SK-N-SH (cell line): ENCODE measurements around the gene CST9L. TPM values are rescaled to one million over a fixed set of nuclear protein-coding genes. Genes with fewer than 3 reads are reported as not detected.
A peak's percentile ranks its signal among the peaks of the same experiment; 100 is the strongest.

Experiments used
- CTCF ChIA-PET: fragments of 300-600, 350-600 bp; formaldehyde crosslinking; extraction: SDS; loops from one replicate; lab custom pipeline; 2021; lab: Yijun Ruan, JAX
- POLR2A ChIA-PET: fragments of 350-600 bp; sonication (Branson Sonifier 250); formaldehyde crosslinking; extraction: SDS; loops from one replicate; lab custom pipeline; 2020; ENCODE audit warnings: antibody characterized with exemption, inconsistent platforms; lab: Yijun Ruan, JAX
- DNase-seq: peaks from one replicate; pipeline ENCODE4 v3.0.0; 2012
- H2AFZ ChIP-seq: fragments of 200-600 bp; sonication (generic); 2 replicates; pipeline ENCODE4 v1.8.1; 2016; ENCODE audit warnings: antibody characterized with exemption, mild to moderate bottlenecking, low read depth
- H3F3A ChIP-seq: fragments of 200-600 bp; sonication (generic); replicated peaks from 2 replicates; pipeline ENCODE3; 2016; ENCODE audit warnings: antibody characterized with exemption, mild to moderate bottlenecking; ENCODE audit not compliant: insufficient read depth
- H3K27ac ChIP-seq, 2 experiments: fragments of 200-500 bp in 1 of 2; fragments of 200-600 bp in 1 of 2; sonication (Bioruptor generic) in 1 of 2; sonication (generic), shearing (Covaris generic) in 1 of 2; 2 replicates each; pipeline versions ENCODE4 v1.5.1 to v1.6.1; 2014 to 2016; ENCODE audit warnings: low read depth in 2 of 2, inconsistent platforms in 1 of 2, low read length in 1 of 2, mild to moderate bottlenecking in 1 of 2, mixed read lengths in 1 of 2
- H3K27me3 ChIP-seq: fragments of 200-600 bp; sonication (generic), shearing (Covaris generic); 2 replicates; pipeline ENCODE4 v1.6.1; 2016; ENCODE audit warnings: mixed run types; ENCODE audit not compliant: insufficient read depth
- H3K36me3 ChIP-seq, 2 experiments: fragments of 200-500 bp in 1 of 2; fragments of 200-600 bp in 1 of 2; sonication (Bioruptor generic) in 1 of 2; sonication (generic) in 1 of 2; replicated peaks in 1 of 2; 2 replicates each; pipeline versions ENCODE3 to v1.5.1; 2014 to 2016; ENCODE audit warnings: low read length in 1 of 2, mild to moderate bottlenecking in 1 of 2; ENCODE audit not compliant: insufficient read depth in 2 of 2, control insufficient read depth in 1 of 2
- H3K4me1 ChIP-seq, 2 experiments: fragments of 200-500 bp in 1 of 2; fragments of 200-600 bp in 1 of 2; sonication (Bioruptor generic) in 1 of 2; sonication (generic), shearing (Covaris generic) in 1 of 2; 2 replicates each; pipeline versions ENCODE4 v1.5.1 to v1.6.1; 2014 to 2016; ENCODE audit warnings: low read depth in 1 of 2, low read length in 1 of 2, mixed run types in 1 of 2; ENCODE audit not compliant: insufficient read depth in 2 of 2, control insufficient read depth in 1 of 2
- H3K4me2 ChIP-seq: fragments of 200-600 bp; sonication (generic), shearing (Covaris generic); 2 replicates; pipeline ENCODE4 v1.6.1; 2017; ENCODE audit warnings: mixed run types
- H3K4me3 ChIP-seq, 2 experiments: fragments of 200-500 bp in 1 of 2; fragments of 200-600 bp in 1 of 2; sonication (Bioruptor generic) in 1 of 2; sonication (generic), shearing (Covaris generic) in 1 of 2; 2 replicates each; pipeline versions ENCODE4 v1.5.1 to v1.8.1; 2014 to 2016; ENCODE audit warnings: low read depth in 2 of 2, inconsistent platforms in 1 of 2, low read length in 1 of 2, mild to moderate bottlenecking in 1 of 2, mixed read lengths in 1 of 2, moderate library complexity in 1 of 2
- H3K79me2 ChIP-seq: fragments of 200-600 bp; sonication (generic); 2 replicates; pipeline ENCODE4 v1.8.1; 2017; ENCODE audit warnings: mild to moderate bottlenecking; ENCODE audit not compliant: insufficient read depth
- H3K9ac ChIP-seq: fragments of 200-600 bp; sonication (generic); 2 replicates; pipeline ENCODE4 v1.6.1; 2017; ENCODE audit warnings: mixed run types
- H3K9me2 ChIP-seq: fragments of 200-600 bp; sonication (generic); 2 replicates; pipeline ENCODE4 v1.6.1; 2017; ENCODE audit warnings: mixed run types
- H3K9me3 ChIP-seq: fragments of 200-600 bp; sonication (generic); 2 replicates; pipeline ENCODE4 v1.6.1; 2017; ENCODE audit warnings: mixed run types, mild to moderate bottlenecking, moderate library complexity
- H4K20me1 ChIP-seq: fragments of 200-600 bp; sonication (generic); 2 replicates; pipeline ENCODE4 v1.6.1; 2017; ENCODE audit warnings: mild to moderate bottlenecking, mixed run types; ENCODE audit not compliant: insufficient read depth
- CHD2 ChIP-seq: fragments of 150-350 bp; IDR thresholded peaks from 2 replicates; pipeline ENCODE4 v1.6.1; 2018; ENCODE audit warnings: low read length; ENCODE audit not compliant: partially characterized antibody
- ELF1 ChIP-seq: IDR thresholded peaks from 2 replicates; pipeline ENCODE4 v1.4.0; 2012
- FOXM1 ChIP-seq: IDR thresholded peaks from 2 replicates; pipeline ENCODE4 v1.4.0; 2012; ENCODE audit warnings: low read depth, mild to moderate bottlenecking
- JUND ChIP-seq: IDR thresholded peaks from 2 replicates; pipeline ENCODE4 v1.4.0; 2012
- MEF2A ChIP-seq: IDR thresholded peaks from 2 replicates; pipeline ENCODE4 v1.4.0; 2012; ENCODE audit warnings: low read depth, borderline replicate concordance
- MXI1 ChIP-seq: IDR thresholded peaks from 2 replicates; pipeline ENCODE4 v1.6.1; 2012; ENCODE audit warnings: mild to moderate bottlenecking, low read depth, low read length, improper control_type of control experiment
- NRF1 ChIP-seq: IDR thresholded peaks from 2 replicates; pipeline ENCODE4 v1.6.1; 2012; ENCODE audit warnings: low read depth, mild to moderate bottlenecking, low read length
- RAD21 ChIP-seq: IDR thresholded peaks from 2 replicates; pipeline ENCODE4 v1.6.1; 2012; ENCODE audit warnings: mild to moderate bottlenecking, low read length
- RFX5 ChIP-seq: IDR thresholded peaks from 2 replicates; pipeline ENCODE4 v1.6.1; 2012; ENCODE audit warnings: mild to moderate bottlenecking, improper control_type of control experiment, low read length
- RXRA ChIP-seq: IDR thresholded peaks from 2 replicates; pipeline ENCODE4 v1.4.0; 2012; ENCODE audit warnings: low read depth, mild to moderate bottlenecking, borderline replicate concordance
- SIN3A ChIP-seq: IDR thresholded peaks from 2 replicates; pipeline ENCODE4 v1.6.1; 2012; ENCODE audit warnings: low read depth, mild to moderate bottlenecking, low read length, moderate library complexity, borderline replicate concordance
- TAF1 ChIP-seq: IDR thresholded peaks from 2 replicates; pipeline ENCODE4 v1.6.1; 2012; ENCODE audit warnings: low read depth, mild to moderate bottlenecking, low read length, moderate library complexity, borderline replicate concordance
- TCF12 ChIP-seq: IDR thresholded peaks from 2 replicates; pipeline ENCODE4 v1.4.0; 2012
- WGBS: methylation state at CpG from one replicate; pipeline ENCODE4 v1.1.6; 2017; ENCODE audit warnings: low lambda C conversion rate; 5-methylcytosine and 5-hydroxymethylcytosine counted together
- polyA plus RNA-seq, 3 experiments: library from polyadenylated mRNA; depleted of rRNA; stranded (reverse); fragments of >200 nt; gene quantifications; 2 replicates each; pipeline ENCODE4 v1.2.3, GENCODE V29; 2012
- TF ChIP-seq, protein P1 (sequence below): fragments of 150-350 bp; IDR thresholded peaks from 2 replicates; pipeline ENCODE4 v1.6.1; 2016; ENCODE audit warnings: mild to moderate bottlenecking, low read depth, low read length
- TF ChIP-seq, protein P2 (sequence below): IDR thresholded peaks from 2 replicates; pipeline ENCODE4; 2012

Gene CST9L, protein sequence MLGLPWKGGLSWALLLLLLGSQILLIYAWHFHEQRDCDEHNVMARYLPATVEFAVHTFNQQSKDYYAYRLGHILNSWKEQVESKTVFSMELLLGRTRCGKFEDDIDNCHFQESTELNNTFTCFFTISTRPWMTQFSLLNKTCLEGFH
- not detected in 2 replicates for polyA plus RNA-seq (2012; rRNA removed)
- polyA plus RNA-seq (2012; cell fraction: cytosol; rRNA removed): not detected in 2 replicates
- polyA plus RNA-seq (2012; cell fraction: nucleus; rRNA removed): not detected in 2 replicates

DNA sequence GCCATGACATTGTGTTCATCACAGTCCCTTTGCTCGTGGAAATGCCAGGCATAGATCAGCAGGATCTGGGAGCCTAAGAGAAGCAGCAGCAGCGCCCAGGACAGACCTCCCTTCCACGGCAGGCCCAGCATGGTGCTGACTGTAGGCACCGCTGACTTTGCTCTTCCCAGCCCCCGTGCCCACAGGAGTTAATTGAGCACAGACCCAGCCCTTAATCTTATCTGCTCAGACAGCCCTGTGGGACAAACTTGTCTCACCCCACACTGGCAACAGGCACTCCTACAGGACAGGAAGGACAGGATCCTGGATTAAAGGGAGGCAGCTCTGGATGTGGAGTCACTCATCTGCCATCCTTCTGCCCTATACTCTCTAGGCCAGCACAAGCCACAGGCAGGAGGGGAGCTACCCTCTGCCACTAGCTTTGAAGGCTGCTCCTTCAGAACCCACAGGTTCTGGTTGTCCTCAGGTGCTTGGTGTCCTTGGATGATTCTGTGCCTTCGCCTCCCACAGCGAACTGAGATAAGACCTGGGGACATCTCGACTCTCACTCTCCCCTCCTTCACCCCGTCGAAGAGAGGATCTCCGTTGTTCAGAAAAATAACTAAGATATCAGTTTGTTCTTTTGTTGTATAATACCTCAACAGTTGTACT, at the start of gene CST9L:
Gene CST9L, minus strand, starts transcription at position 165 of the 651 bp plus-strand sequence. Its CDS starts 34 bp downstream, at position 131.
- CTCF ChIA-PET: no interaction called here
- no peaks in the 10 kb centered on the region for H3K9me3 ChIP-seq
- H3F3A ChIP-seq: no peaks in the 10 kb centered on the region
- no peak within 1 kb of the TSS for H2AFZ ChIP-seq
- WGBS: 9% methylated on average over 10 of the region's 11 CpGs
- H3K4me3 ChIP-seq: no peak within 1 kb of the TSS
- no peaks in the 10 kb centered on the region for H3K36me3 ChIP-seq
- POLR2A ChIA-PET: no interaction called here
- H3K79me2 ChIP-seq: no peaks in the 10 kb centered on the region
- no peak within 1 kb of the TSS for H3K27ac ChIP-seq
- H3K9ac ChIP-seq: no peak within 1 kb of the TSS
- H3K27me3 ChIP-seq: no peaks in the 10 kb centered on the region
- no peaks in the 10 kb centered on the region for H3K9me2 ChIP-seq
- no peaks in the 10 kb centered on the region for H4K20me1 ChIP-seq
- TF ChIP-seq RFX5 (no peak), MXI1 (no peak), SIN3A (no peak), ELF1 (no peak), RXRA (no peak), FOXM1 (no peak), RAD21 (no peak), NRF1 (no peak), CHD2 (no peak)
- TF ChIP-seq, protein P1, sequence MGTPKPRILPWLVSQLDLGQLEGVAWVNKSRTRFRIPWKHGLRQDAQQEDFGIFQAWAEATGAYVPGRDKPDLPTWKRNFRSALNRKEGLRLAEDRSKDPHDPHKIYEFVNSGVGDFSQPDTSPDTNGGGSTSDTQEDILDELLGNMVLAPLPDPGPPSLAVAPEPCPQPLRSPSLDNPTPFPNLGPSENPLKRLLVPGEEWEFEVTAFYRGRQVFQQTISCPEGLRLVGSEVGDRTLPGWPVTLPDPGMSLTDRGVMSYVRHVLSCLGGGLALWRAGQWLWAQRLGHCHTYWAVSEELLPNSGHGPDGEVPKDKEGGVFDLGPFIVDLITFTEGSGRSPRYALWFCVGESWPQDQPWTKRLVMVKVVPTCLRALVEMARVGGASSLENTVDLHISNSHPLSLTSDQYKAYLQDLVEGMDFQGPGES: no peak
- TF ChIP-seq, protein P2, sequence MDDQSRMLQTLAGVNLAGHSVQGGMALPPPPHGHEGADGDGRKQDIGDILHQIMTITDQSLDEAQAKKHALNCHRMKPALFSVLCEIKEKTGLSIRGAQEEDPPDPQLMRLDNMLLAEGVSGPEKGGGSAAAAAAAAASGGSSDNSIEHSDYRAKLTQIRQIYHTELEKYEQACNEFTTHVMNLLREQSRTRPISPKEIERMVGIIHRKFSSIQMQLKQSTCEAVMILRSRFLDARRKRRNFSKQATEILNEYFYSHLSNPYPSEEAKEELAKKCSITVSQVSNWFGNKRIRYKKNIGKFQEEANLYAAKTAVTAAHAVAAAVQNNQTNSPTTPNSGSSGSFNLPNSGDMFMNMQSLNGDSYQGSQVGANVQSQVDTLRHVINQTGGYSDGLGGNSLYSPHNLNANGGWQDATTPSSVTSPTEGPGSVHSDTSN: no peak
- H3K4me2 ChIP-seq: no peak within 1 kb of the TSS
- peak; percentile 18 for DNase-seq
- H3K4me1 ChIP-seq: no peaks in the 10 kb centered on the region

DNA sequence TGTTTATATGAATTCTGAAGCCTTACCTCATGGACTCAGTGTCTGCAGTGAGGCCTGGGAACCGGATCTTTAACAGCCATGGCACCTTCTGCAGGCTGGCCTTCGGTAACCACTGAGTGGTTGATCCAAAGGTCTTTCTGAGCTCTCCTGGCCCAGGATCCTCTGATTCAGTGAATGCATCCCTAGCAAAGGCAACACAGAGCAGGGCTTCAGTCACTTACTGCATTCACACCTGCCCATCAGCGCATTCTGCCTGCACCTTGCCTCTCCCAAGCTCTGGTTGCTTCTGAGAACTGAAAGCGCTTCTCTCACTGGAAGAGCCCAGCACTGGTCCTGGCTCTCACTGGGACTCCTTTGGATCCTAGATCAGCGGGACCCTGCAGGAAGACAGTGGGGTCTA, 45.9 kb upstream of the CST9L start:
- whole genome bisulfite sequencing: 38% methylated on average over 4 of the region's 5 CpGs
- H3K27me3 ChIP-seq: peaks cover 36% of the 10 kb centered on the region
- no peak overlapping the region for H2AFZ ChIP-seq
- no peak overlapping the region for H3K27ac ChIP-seq
- DNase-seq: no peak
- no peak overlapping the region for H3K9ac ChIP-seq
- no peaks in the 10 kb centered on the region for H3K79me2 ChIP-seq
- CTCF ChIA-PET: interaction anchor here (2.1 kb wide), 1 partner anchor 172 kb away, joined by 8 read pairs; no protein-coding TSS in a partner anchor
- POLR2A ChIA-PET: no interaction called here
- H3K9me2 ChIP-seq: no peaks in the 10 kb centered on the region
- no peak overlapping the region for H3K4me3 ChIP-seq
- no peaks in the 10 kb centered on the region for H3K4me1 ChIP-seq
- no peaks in the 10 kb centered on the region for H3K9me3 ChIP-seq
- H3F3A ChIP-seq: no peaks in the 10 kb centered on the region
- TF ChIP-seq, protein P2: no peak
- TF ChIP-seq RAD21 (no peak), TCF12 (no peak), MEF2A (no peak), RFX5 (no peak), JUND (no peak), TAF1 (no peak)
- H3K4me2 ChIP-seq: no peak overlapping the region
- no peaks in the 10 kb centered on the region for H4K20me1 ChIP-seq
- no peaks in the 10 kb centered on the region for H3K36me3 ChIP-seq
